ENCODE measurements around the gene ITGA8.
"Not testable (repeated sequence)": the region's sequence is repeated elsewhere in the genome, so short reads cannot be mapped to it uniquely, and the experiment has no call there.

- not testable (repeated sequence) for TF ChIP-seq CTCF (IDR thresholded peaks at IDR 0.05 in 8 of 11, conservative IDR thresholded peaks at IDR 0.05 in 3 of 11); POLR2AphosphoS5 (IDR thresholded peaks at IDR 0.05)
Measured at GRCh38 chr10:15631205-15631604, 88.5 kb downstream of the ITGA8 start.

Data from spleen (tissue), 7 donors.